Left ventricle myocardium inferior (tissue), 1 donor: Measurements from ENCODE around the gene AMACR. TPM values are rescaled to one million over a fixed set of nuclear protein-coding genes. Genes with fewer than 3 reads are reported as not detected.
"Not testable (repeated sequence)": the region's sequence is repeated elsewhere in the genome, so short reads cannot be mapped to it uniquely, and the experiment has no call there.

Experiments
- DNase-seq: peaks from one replicate; pipeline ENCODE4 v3.0.0-alpha.2; 2020
- H3K27ac ChIP-seq: fragments of 200-600 bp; replicated peaks from 2 replicates; pipeline ENCODE4 v1.8.0; 2021
- H3K27me3 ChIP-seq: fragments of 200-600 bp; 2 replicates; pipeline ENCODE4 v1.8.0; 2021; ENCODE audit warnings: low read depth
- H3K36me3 ChIP-seq: fragments of 200-600 bp; 2 replicates; pipeline ENCODE4 v1.8.0; 2021
- H3K4me1 ChIP-seq: fragments of 200-600 bp; 2 replicates; pipeline ENCODE4 v1.8.0; 2021
- H3K4me3 ChIP-seq: fragments of 200-600 bp; 2 replicates; pipeline ENCODE4 v1.8.0; 2021; ENCODE audit warnings: mild to moderate bottlenecking, moderate library complexity
- H3K9me3 ChIP-seq: fragments of 200-600 bp; replicated peaks from 2 replicates; pipeline ENCODE4 v1.8.0; 2021
- intact Hi-C: fragments of 100-400 bp; cut with micrococcal nuclease; formaldehyde crosslinking; loops from one replicate; pipeline ENCODE4 v1.11.0; 2022
- total RNA-seq: library from RNA; stranded (reverse); fragmentation: NEBNext Ultra II Directional; extraction: Animal tissue kit (Norgen Biotek cat#: 25700); gene quantifications from one replicate; pipeline ENCODE4 v1.2.1, GENCODE V29; 2021
- TF ChIP-seq, protein P1 (sequence below): fragments of 200-600 bp; IDR thresholded peaks from 2 replicates; pipeline ENCODE4 v1.8.0; 2021; ENCODE audit warnings: antibody characterized with exemption, mild to moderate bottlenecking, borderline replicate concordance
- donor health status: DM: no; HTN: yes; CAD: no; lungs with severe emphysema.

AMACR gene
- total RNA-seq, 1 donor from 2014 or later: 6.1 TPM

DNA sequence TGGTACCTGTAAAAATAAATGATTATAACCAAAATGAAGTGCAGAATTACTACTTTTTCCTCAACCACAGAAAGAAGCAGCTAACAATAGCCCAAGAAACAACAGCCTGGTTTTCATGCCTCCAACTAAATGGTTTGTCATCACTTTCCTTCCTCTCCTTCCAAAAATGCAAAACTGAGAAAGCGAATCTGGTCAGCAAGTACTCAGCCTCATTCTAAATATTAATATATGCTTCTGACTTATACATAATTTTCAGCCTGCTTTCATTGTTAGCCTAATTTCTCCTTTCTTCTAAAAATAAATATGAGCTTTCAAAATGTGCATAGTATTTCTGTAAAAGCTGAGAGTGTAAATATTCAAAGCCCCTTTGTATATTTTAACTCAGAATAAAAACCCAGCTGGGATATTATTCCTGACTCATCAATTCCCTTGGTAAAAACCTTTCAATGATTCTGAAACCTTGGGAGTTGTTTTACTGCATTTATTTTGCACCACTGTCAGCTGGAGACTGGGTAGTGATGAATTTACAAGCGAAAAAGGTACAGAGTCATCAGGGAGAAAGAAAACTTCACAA is 50.2 kb downstream of the AMACR start:
- TF ChIP-seq, protein P1, sequence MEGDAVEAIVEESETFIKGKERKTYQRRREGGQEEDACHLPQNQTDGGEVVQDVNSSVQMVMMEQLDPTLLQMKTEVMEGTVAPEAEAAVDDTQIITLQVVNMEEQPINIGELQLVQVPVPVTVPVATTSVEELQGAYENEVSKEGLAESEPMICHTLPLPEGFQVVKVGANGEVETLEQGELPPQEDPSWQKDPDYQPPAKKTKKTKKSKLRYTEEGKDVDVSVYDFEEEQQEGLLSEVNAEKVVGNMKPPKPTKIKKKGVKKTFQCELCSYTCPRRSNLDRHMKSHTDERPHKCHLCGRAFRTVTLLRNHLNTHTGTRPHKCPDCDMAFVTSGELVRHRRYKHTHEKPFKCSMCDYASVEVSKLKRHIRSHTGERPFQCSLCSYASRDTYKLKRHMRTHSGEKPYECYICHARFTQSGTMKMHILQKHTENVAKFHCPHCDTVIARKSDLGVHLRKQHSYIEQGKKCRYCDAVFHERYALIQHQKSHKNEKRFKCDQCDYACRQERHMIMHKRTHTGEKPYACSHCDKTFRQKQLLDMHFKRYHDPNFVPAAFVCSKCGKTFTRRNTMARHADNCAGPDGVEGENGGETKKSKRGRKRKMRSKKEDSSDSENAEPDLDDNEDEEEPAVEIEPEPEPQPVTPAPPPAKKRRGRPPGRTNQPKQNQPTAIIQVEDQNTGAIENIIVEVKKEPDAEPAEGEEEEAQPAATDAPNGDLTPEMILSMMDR: no peak
- peaks cover 25% of the 10 kb centered on the region for H3K9me3 ChIP-seq
- H3K4me3 ChIP-seq: no peak overlapping the region
- no peak for DNase-seq
- H3K4me1 ChIP-seq: no peaks in the 10 kb centered on the region
- intact Hi-C loops: no loop called here
- H3K27ac ChIP-seq: no peak overlapping the region
- no peaks in the 10 kb centered on the region for H3K36me3 ChIP-seq
- no peaks in the 10 kb centered on the region for H3K27me3 ChIP-seq

DNA sequence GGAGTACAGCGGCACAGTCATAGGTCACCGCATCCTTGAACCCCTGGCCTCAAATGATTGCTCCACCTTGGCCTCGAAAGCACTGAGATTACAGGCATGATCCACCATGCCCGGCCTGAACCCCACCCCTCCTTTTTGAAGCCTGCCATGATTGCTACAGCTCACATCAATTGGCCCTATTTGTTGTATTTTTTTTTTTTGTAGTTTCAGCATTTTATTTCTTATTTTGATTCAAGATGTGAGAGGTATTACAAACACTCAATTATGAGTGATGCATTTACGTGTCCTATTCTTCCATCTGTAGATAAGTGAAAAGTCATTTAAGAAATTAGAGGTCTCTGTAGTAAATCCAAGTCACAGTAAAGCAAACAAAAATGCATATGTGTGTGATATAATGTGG is 55.7 kb downstream of the AMACR start:
- peaks cover 31% of the 10 kb centered on the region for H3K9me3 ChIP-seq
- H3K27ac ChIP-seq, H3K36me3 ChIP-seq, intact Hi-C loops, DNase-seq, H3K27me3 ChIP-seq, H3K4me1 ChIP-seq, H3K4me3 ChIP-seq: not testable (repeated sequence)

DNA sequence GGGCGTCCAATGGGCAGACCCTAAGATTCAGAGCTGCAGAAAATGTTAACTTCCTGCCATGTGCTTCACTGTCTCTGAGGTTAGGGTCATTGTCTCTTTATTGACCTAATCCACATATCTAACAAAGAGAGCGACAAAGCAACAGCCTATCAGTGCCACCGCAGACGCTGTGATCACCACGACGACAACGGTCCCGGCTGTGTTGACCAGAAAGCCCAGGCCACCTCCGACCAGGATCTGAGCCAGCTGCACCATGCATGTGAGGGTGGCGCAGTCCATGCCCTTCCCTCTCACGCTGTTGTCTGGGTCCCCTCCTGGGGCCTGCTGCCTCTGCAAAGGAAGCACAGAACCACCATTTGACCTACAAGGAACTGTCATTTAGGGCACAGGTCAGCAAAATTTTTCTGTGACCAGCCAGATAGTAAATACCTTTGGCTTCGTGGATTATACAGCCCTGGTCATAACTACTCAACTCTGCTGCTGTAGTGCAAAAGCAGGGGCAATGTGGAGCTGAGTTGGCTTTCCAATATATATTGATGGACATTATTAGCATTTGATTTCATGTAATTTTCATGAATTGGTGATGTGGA is 63.2 kb downstream of the AMACR start:
- no peaks in the 10 kb centered on the region for H3K36me3 ChIP-seq
- H3K4me1 ChIP-seq: no peaks in the 10 kb centered on the region
- H3K27ac ChIP-seq: no peak overlapping the region
- TF ChIP-seq, protein P1: no peak
- intact Hi-C loops: no loop called here
- peaks cover 50% of the 10 kb centered on the region for H3K27me3 ChIP-seq
- no peak for DNase-seq
- H3K9me3 ChIP-seq: peaks cover 7% of the 10 kb centered on the region
- H3K4me3 ChIP-seq: no peak overlapping the region

DNA sequence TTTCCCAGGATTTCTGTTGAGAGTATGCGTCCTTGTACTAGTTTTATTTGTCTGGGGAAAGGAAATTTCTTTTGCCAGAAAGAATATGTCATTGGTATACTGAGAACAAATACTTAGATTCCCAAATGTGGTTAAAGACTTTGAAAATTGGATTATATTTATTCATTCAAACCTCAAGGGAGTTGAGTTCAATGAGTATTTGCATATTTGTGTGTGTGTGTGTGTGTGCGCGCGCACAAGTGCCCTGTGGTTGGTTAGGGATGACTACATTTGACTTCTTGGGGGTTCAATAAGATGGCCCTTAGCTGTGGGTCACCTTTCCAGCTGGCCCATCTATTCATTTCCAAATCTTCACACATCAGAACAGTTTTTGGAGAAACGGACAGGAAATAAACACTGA is 66.8 kb downstream of the AMACR start:
- peaks cover 14% of the 10 kb centered on the region for H3K4me1 ChIP-seq
- H3K27me3 ChIP-seq: peaks cover 85% of the 10 kb centered on the region

DNA sequence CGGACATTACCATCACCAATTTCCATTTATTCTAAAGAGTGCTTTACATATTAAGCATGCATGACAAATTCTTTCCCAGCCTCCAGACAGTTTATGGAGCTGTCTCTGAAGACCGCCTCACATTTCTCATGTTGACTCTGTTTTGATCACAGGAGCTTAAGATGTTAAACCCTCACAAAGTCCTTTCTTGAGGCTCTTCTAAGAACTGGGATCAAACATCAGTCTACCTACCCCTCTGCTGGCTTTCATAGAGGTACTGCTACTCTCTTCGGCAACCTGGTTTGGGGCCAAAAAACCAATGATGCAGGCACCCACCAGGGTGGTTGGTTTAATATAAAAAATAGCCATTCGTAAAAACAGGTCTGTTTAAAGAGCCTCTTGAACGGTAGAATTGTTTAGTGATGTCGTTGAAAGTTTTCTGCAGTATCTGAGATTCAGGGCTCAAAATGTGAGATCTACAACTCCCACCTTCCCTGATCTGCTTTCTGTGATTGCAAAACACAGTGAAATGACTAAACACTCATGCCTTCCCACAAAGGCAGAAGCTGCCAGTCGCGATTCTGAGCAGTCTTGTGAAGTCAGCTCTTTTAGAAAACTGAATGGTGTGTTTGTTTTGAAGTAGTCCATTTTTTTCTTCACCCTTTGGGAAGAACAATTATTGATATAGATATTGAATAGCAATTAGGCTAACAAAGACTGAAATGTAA is 68.1 kb downstream of the AMACR start:
- peaks cover 94% of the 10 kb centered on the region for H3K27me3 ChIP-seq
- H3K9me3 ChIP-seq: no peaks in the 10 kb centered on the region
- DNase-seq: no peak
- intact Hi-C loops: no loop called here
- H3K27ac ChIP-seq: no peak overlapping the region
- TF ChIP-seq, protein P1: no peak
- H3K4me1 ChIP-seq: peaks cover 20% of the 10 kb centered on the region
- no peak overlapping the region for H3K4me3 ChIP-seq
- no peaks in the 10 kb centered on the region for H3K36me3 ChIP-seq

More for the DNA sequence above, 66.8 kb downstream of the AMACR start:
- Histone ChIP-seq H3K4me3 (no peak overlapping the region), H3K9me3 (no peaks in the 10 kb centered on the region), H3K36me3 (no peaks in the 10 kb centered on the region), H3K27ac (no peak overlapping the region)
- TF ChIP-seq, protein P1: no peak
- DNase-seq: no peak
- intact Hi-C loops: no loop called here

DNA sequence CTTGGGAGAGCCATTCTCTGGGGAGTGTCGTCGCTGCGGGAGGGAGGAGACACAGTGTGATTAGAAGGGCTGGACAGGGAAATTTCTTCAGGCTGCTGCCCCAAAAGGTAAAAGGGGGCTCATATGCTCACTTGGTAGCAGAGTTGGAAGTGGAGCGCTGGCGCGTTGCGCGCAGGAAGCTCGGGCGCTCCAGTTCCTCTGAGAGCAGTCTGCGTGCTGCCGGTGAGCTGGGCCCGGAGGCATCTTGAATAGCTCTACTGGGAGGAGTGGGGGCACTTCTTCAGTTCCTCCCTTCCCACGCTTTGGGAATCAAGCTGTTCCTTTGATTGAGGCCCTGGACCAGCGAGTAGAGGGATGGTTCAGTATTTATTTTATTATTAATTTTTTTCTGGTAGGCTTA is 69.0 kb downstream of the AMACR start:
- no peak for DNase-seq
- H3K4me3 ChIP-seq: no peak overlapping the region
- no peaks in the 10 kb centered on the region for H3K36me3 ChIP-seq
- no peaks in the 10 kb centered on the region for H3K9me3 ChIP-seq
- peaks cover 20% of the 10 kb centered on the region for H3K4me1 ChIP-seq
- intact Hi-C loops: no loop called here
- no peak overlapping the region for H3K27ac ChIP-seq
- H3K27me3 ChIP-seq: peaks cover 89% of the 10 kb centered on the region
- TF ChIP-seq, protein P1: no peak
